ENCODE measurements around the gene RPS6KB1.
"Not testable (repeated sequence)": the region's sequence is repeated elsewhere in the genome, so short reads cannot be mapped to it uniquely, and the experiment has no call there.

RPS6KB1 gene

GRCh38 chr17:59972778-59973177 is 79.9 kb downstream of the RPS6KB1 start:
- Histone ChIP-seq H3K9ac (ENCODE audit: low read length) (no peak overlapping the region), H3K4ac (ENCODE audit: low read depth, low read length) (no peak overlapping the region), H3K79me1 (ENCODE audit: low read length) (no peaks in the 10 kb centered on the region), H3K4me3 (ENCODE audit: low read depth, low read length) (no peak overlapping the region), H3K23ac (ENCODE audit: low read length) (no peak overlapping the region), H3K27me3 (ENCODE audit: insufficient read depth, low read length) (no peaks in the 10 kb centered on the region), H3K4me2 (ENCODE audit: low read length) (no peak overlapping the region), H4K8ac (ENCODE audit: low read depth, low read length) (no peak overlapping the region), H3K4me1 (ENCODE audit: control insufficient read depth in 1 of 2, insufficient read depth in 2 of 2, low read length in 2 of 2) (no peaks in the 10 kb centered on the region), H3K36me3 (ENCODE audit: control insufficient read depth in 1 of 2, insufficient read depth in 2 of 2, low read length in 2 of 2) (no peaks in the 10 kb centered on the region), H3K27ac (ENCODE audit: low read depth, low read length) (no peak overlapping the region), H2BK12ac (ENCODE audit: low read length) (no peak overlapping the region), H3K9me3 (ENCODE audit: insufficient read depth, low read depth, low read length) (no peaks in the 10 kb centered on the region), H4K91ac (ENCODE audit: low read depth, low read length) (no peak overlapping the region), H4K12ac (ENCODE audit: low read depth, low read length) (no peak overlapping the region), H2BK120ac (ENCODE audit: insufficient read depth, low read length, poor library complexity) (no peak overlapping the region), H3K14ac (ENCODE audit: low read length) (no peak overlapping the region), H3K79me2 (ENCODE audit: control insufficient read depth, insufficient read depth, low read length, poor library complexity) (no peaks in the 10 kb centered on the region), H3K18ac (ENCODE audit: low read length) (no peak overlapping the region), H2BK5ac (ENCODE audit: low read depth, low read length, poor library complexity) (no peak overlapping the region), H2AFZ (ENCODE audit: insufficient read depth, low read length, poor library complexity) (no peak overlapping the region), H2AK5ac (ENCODE audit: low read length) (no peak overlapping the region)
- WGBS (ENCODE audit: extremely low coverage, insufficient coverage, insufficient read length), result no CpG with 5 or more reads among the region's 1 CpG
- DNase-seq, result no peak

- no CpG with 5 or more reads among the region's 8 CpGs for WGBS (ENCODE audit: extremely low coverage, insufficient coverage, insufficient read length)
Measured at GRCh38 chr17:59973483-59973882, 80.6 kb downstream of the RPS6KB1 start.

GRCh38 chr17:59975166-59975565 is 82.2 kb downstream of the RPS6KB1 start:
- WGBS (ENCODE audit: extremely low coverage, insufficient coverage, insufficient read length), result no CpG with 5 or more reads among the region's 6 CpGs
- not testable (repeated sequence) for H3K27me3 ChIP-seq (ENCODE audit: insufficient read depth, low read length); H2AK5ac ChIP-seq (ENCODE audit: low read length); H3K14ac ChIP-seq (ENCODE audit: low read length); H2BK5ac ChIP-seq (ENCODE audit: low read depth, low read length, poor library complexity); H4K8ac ChIP-seq (ENCODE audit: low read depth, low read length); H4K91ac ChIP-seq (ENCODE audit: low read depth, low read length); H3K18ac ChIP-seq (ENCODE audit: low read length); H3K4me3 ChIP-seq (ENCODE audit: low read depth, low read length); DNase-seq; H3K27ac ChIP-seq (ENCODE audit: low read depth, low read length); H3K9me3 ChIP-seq (ENCODE audit: insufficient read depth, low read depth, low read length); H2AFZ ChIP-seq (ENCODE audit: insufficient read depth, low read length, poor library complexity); H3K4me2 ChIP-seq (ENCODE audit: low read length); H3K79me1 ChIP-seq (ENCODE audit: low read length); H4K12ac ChIP-seq (ENCODE audit: low read depth, low read length); H3K4me1 ChIP-seq (ENCODE audit: control insufficient read depth in 1 of 2, insufficient read depth in 2 of 2, low read length in 2 of 2); H3K23ac ChIP-seq (ENCODE audit: low read length); H3K36me3 ChIP-seq (ENCODE audit: control insufficient read depth in 1 of 2, insufficient read depth in 2 of 2, low read length in 2 of 2); H3K4ac ChIP-seq (ENCODE audit: low read depth, low read length); H3K79me2 ChIP-seq (ENCODE audit: control insufficient read depth, insufficient read depth, low read length, poor library complexity); H2BK120ac ChIP-seq (ENCODE audit: insufficient read depth, low read length, poor library complexity); H3K9ac ChIP-seq (ENCODE audit: low read length); H2BK12ac ChIP-seq (ENCODE audit: low read length)

More at GRCh38 chr17:59973483-59973882, 80.6 kb downstream of the RPS6KB1 start:
- DNase-seq; H4K8ac ChIP-seq (ENCODE audit: low read depth, low read length); H2AK5ac ChIP-seq (ENCODE audit: low read length); H3K79me1 ChIP-seq (ENCODE audit: low read length); H3K9ac ChIP-seq (ENCODE audit: low read length); H3K36me3 ChIP-seq (ENCODE audit: control insufficient read depth in 1 of 2, insufficient read depth in 2 of 2, low read length in 2 of 2); H2BK12ac ChIP-seq (ENCODE audit: low read length); H3K27ac ChIP-seq (ENCODE audit: low read depth, low read length); H2BK120ac ChIP-seq (ENCODE audit: insufficient read depth, low read length, poor library complexity); H3K9me3 ChIP-seq (ENCODE audit: insufficient read depth, low read depth, low read length); H3K4me2 ChIP-seq (ENCODE audit: low read length); H3K27me3 ChIP-seq (ENCODE audit: insufficient read depth, low read length); H3K79me2 ChIP-seq (ENCODE audit: control insufficient read depth, insufficient read depth, low read length, poor library complexity); H2AFZ ChIP-seq (ENCODE audit: insufficient read depth, low read length, poor library complexity); H3K14ac ChIP-seq (ENCODE audit: low read length); H4K12ac ChIP-seq (ENCODE audit: low read depth, low read length); H3K4me3 ChIP-seq (ENCODE audit: low read depth, low read length); H3K4ac ChIP-seq (ENCODE audit: low read depth, low read length); H3K4me1 ChIP-seq (ENCODE audit: control insufficient read depth in 1 of 2, insufficient read depth in 2 of 2, low read length in 2 of 2); H2BK5ac ChIP-seq (ENCODE audit: low read depth, low read length, poor library complexity); H3K23ac ChIP-seq (ENCODE audit: low read length); H4K91ac ChIP-seq (ENCODE audit: low read depth, low read length); H3K18ac ChIP-seq (ENCODE audit: low read length): not testable (repeated sequence)

- WGBS (ENCODE audit: extremely low coverage, insufficient coverage, insufficient read length), result no CpG with 5 or more reads among the region's 3 CpGs
- H2BK12ac ChIP-seq (ENCODE audit: low read length); H3K27ac ChIP-seq (ENCODE audit: low read depth, low read length); H3K27me3 ChIP-seq (ENCODE audit: insufficient read depth, low read length); H3K14ac ChIP-seq (ENCODE audit: low read length); H2AK5ac ChIP-seq (ENCODE audit: low read length); H4K91ac ChIP-seq (ENCODE audit: low read depth, low read length); H2BK5ac ChIP-seq (ENCODE audit: low read depth, low read length, poor library complexity); H3K4me1 ChIP-seq (ENCODE audit: control insufficient read depth in 1 of 2, insufficient read depth in 2 of 2, low read length in 2 of 2); H3K4ac ChIP-seq (ENCODE audit: low read depth, low read length); H3K9ac ChIP-seq (ENCODE audit: low read length); H3K23ac ChIP-seq (ENCODE audit: low read length); H3K9me3 ChIP-seq (ENCODE audit: insufficient read depth, low read depth, low read length); H2AFZ ChIP-seq (ENCODE audit: insufficient read depth, low read length, poor library complexity); H3K79me2 ChIP-seq (ENCODE audit: control insufficient read depth, insufficient read depth, low read length, poor library complexity); H4K8ac ChIP-seq (ENCODE audit: low read depth, low read length); DNase-seq; H3K18ac ChIP-seq (ENCODE audit: low read length); H3K36me3 ChIP-seq (ENCODE audit: control insufficient read depth in 1 of 2, insufficient read depth in 2 of 2, low read length in 2 of 2); H3K4me2 ChIP-seq (ENCODE audit: low read length); H3K4me3 ChIP-seq (ENCODE audit: low read depth, low read length); H4K12ac ChIP-seq (ENCODE audit: low read depth, low read length); H3K79me1 ChIP-seq (ENCODE audit: low read length); H2BK120ac ChIP-seq (ENCODE audit: insufficient read depth, low read length, poor library complexity): not testable (repeated sequence)
Measured at GRCh38 chr17:59996608-59997007, 103.7 kb downstream of the RPS6KB1 start.
